HepG2 (cell line): ENCODE results near the gene TBC1D22A. TPM values are rescaled to one million over a fixed set of nuclear protein-coding genes. Genes with fewer than 3 reads are reported as not detected.

Source experiments
- ATAC-seq: fragments of 200-7000 bp; cut with Tn5 transposase; 3 replicates; pipeline ENCODE4 v1.9.1; 2020; ENCODE audit warnings: mild to moderate bottlenecking, moderate library complexity
- BruUV-seq: library from RNA; stranded (reverse); fragments of 400-500 nt; replicated peaks from 2 replicates; lab custom pipeline; 2021; lab: Mats Ljungman, UMichigan
- CTCF ChIA-PET: fragments of 300-600 bp; formaldehyde crosslinking; extraction: SDS; loops from one replicate; lab custom pipeline; 2021; ENCODE audit warnings: low total read pairs, inconsistent platforms, low intra/inter-chr PET ratio; lab: Yijun Ruan, JAX
- POLR2A ChIA-PET: fragments of 350-600 bp; sonication (Branson Sonifier 250); formaldehyde crosslinking; loops from one replicate; lab custom pipeline; 2020; ENCODE audit warnings: antibody characterized with exemption, inconsistent platforms; lab: Yijun Ruan, JAX
- DNase-seq: peaks from one replicate; pipeline ENCODE4 v3.0.0-alpha.2; 2015; ENCODE audit warnings: low spot score
- FAIRE-seq: peaks from 3 replicates; lab custom pipeline; 2011; peaks lifted over from hg19 to GRCh38; lab: Jason Lieb, UNC
- H2AFZ ChIP-seq: one replicate; pipeline ENCODE4 v1.6.1; 2011; ENCODE audit warnings: low read length, inconsistent platforms
- H3K27ac ChIP-seq: fragments of 300-600 bp; 3 replicates; pipeline ENCODE4 v1.8.0; 2011; ENCODE audit warnings: mixed run types, mild to moderate bottlenecking, mixed read lengths, low read length, inconsistent platforms; ENCODE audit not compliant: insufficient read depth; ENCODE audit errors: extremely low read length
- H3K27me3 ChIP-seq, 2 experiments: fragments of 200-600 bp in 1 of 2; 2 replicates in 1 of 2; 3 replicates in 1 of 2; pipeline versions ENCODE4 v1.6.0 to v1.8.0; 2011; ENCODE audit warnings: low read length in 2 of 2, mild to moderate bottlenecking in 2 of 2, moderate library complexity in 2 of 2, inconsistent platforms in 1 of 2; ENCODE audit not compliant: insufficient read depth in 2 of 2, control insufficient read depth in 1 of 2
- H3K36me3 ChIP-seq, 2 experiments: fragments of 200-600 bp in 1 of 2; replicated peaks in 1 of 2; 2 replicates in 1 of 2; 3 replicates in 1 of 2; pipeline versions ENCODE4 v1.5.1 to v1.8.0; 2011; ENCODE audit warnings: low read length in 2 of 2, inconsistent platforms in 1 of 2; ENCODE audit not compliant: insufficient read depth in 2 of 2, control insufficient read depth in 1 of 2
- H3K4me1 ChIP-seq: 2 replicates; pipeline ENCODE4 v1.5.1; 2012; ENCODE audit warnings: low read length, inconsistent platforms; ENCODE audit not compliant: insufficient read depth
- H3K4me2 ChIP-seq: 2 replicates; pipeline ENCODE4 v1.6.0; 2011; ENCODE audit warnings: low read depth, low read length, inconsistent platforms
- H3K4me3 ChIP-seq, 3 experiments: fragments of 200-600 bp in 1 of 3; sonication (generic), shearing (Covaris generic) in 1 of 3; replicated peaks in 1 of 3; 2 replicates each; pipeline ENCODE4 v1.5.1; 2011 to 2016; ENCODE audit warnings: low read length in 3 of 3, inconsistent platforms in 2 of 3, low read depth in 2 of 3, mild to moderate bottlenecking in 2 of 3, control low read depth in 1 of 3, mixed read lengths in 1 of 3; ENCODE audit not compliant: insufficient read depth in 1 of 3
- H3K79me2 ChIP-seq: one replicate; pipeline ENCODE4 v1.6.1; 2011; ENCODE audit warnings: low read length, inconsistent platforms; ENCODE audit not compliant: insufficient read depth
- H3K9ac ChIP-seq: 2 replicates; pipeline ENCODE4 v1.6.0; 2011; ENCODE audit warnings: mild to moderate bottlenecking, low read depth, low read length, inconsistent platforms; ENCODE audit not compliant: insufficient read depth
- H3K9me3 ChIP-seq: 2 replicates; pipeline ENCODE4 v1.5.1; 2012; ENCODE audit warnings: mild to moderate bottlenecking, low read length
- H4K20me1 ChIP-seq: 2 replicates; pipeline ENCODE4 v1.6.0; 2011; ENCODE audit warnings: inconsistent platforms, mild to moderate bottlenecking, low read length, moderate library complexity; ENCODE audit not compliant: insufficient read depth
- RARG ChIP-seq: sonication (generic); formaldehyde crosslinking; IDR thresholded peaks from 2 replicates; pipeline ENCODE4 v1.4.0; 2020; ENCODE audit warnings: low read depth, mild to moderate bottlenecking, missing genetic modification reagents
- ZNF230 ChIP-seq: sonication (generic); formaldehyde crosslinking; IDR thresholded peaks from 2 replicates; pipeline ENCODE4 v1.4.0; 2020; ENCODE audit warnings: mild to moderate bottlenecking, missing genetic modification reagents
- WGBS: methylation state at CpG from one replicate; pipeline ENCODE4 v1.1.6; 2017; ENCODE audit warnings: low lambda C conversion rate; 5-methylcytosine and 5-hydroxymethylcytosine counted together
- in situ Hi-C: cut with HindIII; loops from 2 replicates; pipeline ENCODE4 v1.10.0; 2017; ENCODE audit warnings: low pct_unique_long_range_greater_than_20kb; ENCODE audit not compliant: extremely low pct_ligation_motif_present
- intact Hi-C: fragments of 100-400 bp; cut with micrococcal nuclease; formaldehyde crosslinking; loops from one replicate; pipeline ENCODE4 v1.10.0; 2022; ENCODE audit not compliant: unreplicated experiment
- polyA plus RNA-seq, 8 experiments: library from polyadenylated mRNA; depleted of rRNA in 3 of 8; stranded (reverse) in 7 of 8; unstranded in 1 of 8; fragments of >200 nt; fragmentation: Illumina TruSeq in 4 of 8; extraction: Trizol in 4 of 8; gene quantifications; 2 replicates each; pipeline versions ENCODE4 v1.2.1 to v1.2.3, GENCODE V29; 2011 to 2016; ENCODE audit warnings: low read depth in 4 of 8, missing spikeins in 1 of 8, mixed read lengths in 1 of 8; ENCODE audit not compliant: insufficient read depth in 1 of 8
- total RNA-seq, 5 experiments: library from RNA; depleted of rRNA; stranded (reverse); fragments of >200 nt; fragmentation: Illumina TruSeq; extraction: Trizol; gene quantifications; 2 replicates each; pipeline ENCODE4 v1.2.3, GENCODE V29; 2016; ENCODE audit warnings: low read depth in 1 of 5
- TF ChIP-seq, protein P1 (sequence below): IDR thresholded peaks from 2 replicates; pipeline ENCODE4 v1.6.1; 2016; ENCODE audit warnings: low read depth, control low read depth
- TF ChIP-seq, protein P2 (sequence below), 2 experiments: IDR thresholded peaks; 2 replicates each; pipeline ENCODE4 v1.6.1; 2011 to 2012; ENCODE audit warnings: low read length in 2 of 2, borderline replicate concordance in 1 of 2, low read depth in 1 of 2, mild to moderate bottlenecking in 1 of 2, moderate library complexity in 1 of 2

The TBC1D22A gene
- total and polyA plus RNA-seq, 2 of the 13 experiments (the other 11 are each of a cell fraction or from before 2014, with no cell fraction given), result 17.3 to 18.0 TPM

DNA sequence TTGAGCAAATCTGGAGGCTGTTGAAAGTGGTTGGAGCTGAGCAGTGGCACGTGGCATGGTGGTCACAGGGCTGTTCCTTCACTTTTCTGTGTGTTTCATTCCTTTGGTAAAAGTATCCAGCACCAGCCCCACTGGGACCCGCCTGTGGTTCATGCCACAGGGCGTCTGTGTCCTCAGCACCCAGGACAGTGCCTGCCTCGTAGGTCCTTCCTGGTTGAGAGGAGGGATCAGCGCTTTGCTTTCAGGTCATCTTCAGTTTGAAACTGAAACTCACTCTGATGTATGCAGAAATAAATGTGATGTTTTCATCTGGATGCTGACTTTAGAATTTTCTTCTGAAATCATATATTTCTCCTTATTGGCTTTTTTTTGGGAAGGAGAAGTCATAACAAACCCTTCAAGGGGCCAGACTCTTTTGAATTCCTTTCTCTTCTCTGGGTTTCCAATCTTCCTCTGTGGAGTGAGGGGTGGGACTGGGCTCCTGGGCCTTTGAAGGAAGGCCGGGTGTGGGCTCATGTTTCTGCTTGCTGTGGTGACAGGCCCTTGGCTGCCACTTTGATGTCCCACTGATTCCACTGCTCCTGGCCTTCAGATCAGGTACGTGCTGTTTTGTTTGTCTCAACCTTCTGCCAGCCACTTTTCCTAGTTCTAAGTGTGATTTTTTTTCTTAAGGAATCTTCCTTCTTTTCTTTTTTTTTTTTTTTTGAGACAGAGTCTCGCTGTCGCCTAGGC lies 26.2 kb downstream of the TBC1D22A start:
- Histone ChIP-seq H3K9ac (no peak overlapping the region), H3K9me3 (no peaks in the 10 kb centered on the region), H3K79me2 (peaks cover 58% of the 10 kb centered on the region), H2AFZ (no peak overlapping the region), H3K27me3 (no peaks in the 10 kb centered on the region), H3K4me1 (no peaks in the 10 kb centered on the region), H4K20me1 (no peaks in the 10 kb centered on the region), H3K4me3 (no peak overlapping the region), H3K4me2 (no peak overlapping the region), H3K27ac (no peak overlapping the region), H3K36me3 (peaks cover 13 to 21% of the 10 kb centered on the region in 2 experiments; a peak in 4 of 5 replicates)
- DNase-seq, result no peak
- intact Hi-C loops (no loop called here), in situ Hi-C loops (no loop called here)
- TF ChIP-seq RARG (CRISPR knock-in tag) (no peak), ZNF230 (no peak)
- TF ChIP-seq, protein P1, sequence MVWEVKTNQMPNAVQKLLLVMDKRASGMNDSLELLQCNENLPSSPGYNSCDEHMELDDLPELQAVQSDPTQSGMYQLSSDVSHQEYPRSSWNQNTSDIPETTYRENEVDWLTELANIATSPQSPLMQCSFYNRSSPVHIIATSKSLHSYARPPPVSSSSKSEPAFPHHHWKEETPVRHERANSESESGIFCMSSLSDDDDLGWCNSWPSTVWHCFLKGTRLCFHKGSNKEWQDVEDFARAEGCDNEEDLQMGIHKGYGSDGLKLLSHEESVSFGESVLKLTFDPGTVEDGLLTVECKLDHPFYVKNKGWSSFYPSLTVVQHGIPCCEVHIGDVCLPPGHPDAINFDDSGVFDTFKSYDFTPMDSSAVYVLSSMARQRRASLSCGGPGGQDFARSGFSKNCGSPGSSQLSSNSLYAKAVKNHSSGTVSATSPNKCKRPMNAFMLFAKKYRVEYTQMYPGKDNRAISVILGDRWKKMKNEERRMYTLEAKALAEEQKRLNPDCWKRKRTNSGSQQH (CRISPR knock-in tag), result no peak
- TF ChIP-seq, protein P2, sequence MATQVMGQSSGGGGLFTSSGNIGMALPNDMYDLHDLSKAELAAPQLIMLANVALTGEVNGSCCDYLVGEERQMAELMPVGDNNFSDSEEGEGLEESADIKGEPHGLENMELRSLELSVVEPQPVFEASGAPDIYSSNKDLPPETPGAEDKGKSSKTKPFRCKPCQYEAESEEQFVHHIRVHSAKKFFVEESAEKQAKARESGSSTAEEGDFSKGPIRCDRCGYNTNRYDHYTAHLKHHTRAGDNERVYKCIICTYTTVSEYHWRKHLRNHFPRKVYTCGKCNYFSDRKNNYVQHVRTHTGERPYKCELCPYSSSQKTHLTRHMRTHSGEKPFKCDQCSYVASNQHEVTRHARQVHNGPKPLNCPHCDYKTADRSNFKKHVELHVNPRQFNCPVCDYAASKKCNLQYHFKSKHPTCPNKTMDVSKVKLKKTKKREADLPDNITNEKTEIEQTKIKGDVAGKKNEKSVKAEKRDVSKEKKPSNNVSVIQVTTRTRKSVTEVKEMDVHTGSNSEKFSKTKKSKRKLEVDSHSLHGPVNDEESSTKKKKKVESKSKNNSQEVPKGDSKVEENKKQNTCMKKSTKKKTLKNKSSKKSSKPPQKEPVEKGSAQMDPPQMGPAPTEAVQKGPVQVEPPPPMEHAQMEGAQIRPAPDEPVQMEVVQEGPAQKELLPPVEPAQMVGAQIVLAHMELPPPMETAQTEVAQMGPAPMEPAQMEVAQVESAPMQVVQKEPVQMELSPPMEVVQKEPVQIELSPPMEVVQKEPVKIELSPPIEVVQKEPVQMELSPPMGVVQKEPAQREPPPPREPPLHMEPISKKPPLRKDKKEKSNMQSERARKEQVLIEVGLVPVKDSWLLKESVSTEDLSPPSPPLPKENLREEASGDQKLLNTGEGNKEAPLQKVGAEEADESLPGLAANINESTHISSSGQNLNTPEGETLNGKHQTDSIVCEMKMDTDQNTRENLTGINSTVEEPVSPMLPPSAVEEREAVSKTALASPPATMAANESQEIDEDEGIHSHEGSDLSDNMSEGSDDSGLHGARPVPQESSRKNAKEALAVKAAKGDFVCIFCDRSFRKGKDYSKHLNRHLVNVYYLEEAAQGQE (IDR thresholded peaks at IDR 0.05; ENCODE audit: borderline replicate concordance in 1 of 2, low read depth in 1 of 2, low read length in 2 of 2), result peak in 1 of 2 experiments; percentile 40; a peak in 1 of 4 replicates
- FAIRE-seq, result no peak
- ATAC-seq, result no peak
- BruUV-seq, result no TSS peak
- WGBS, result 98% methylated on average over 9 of the region's 9 CpGs
- CTCF ChIA-PET, result no interaction called here
- POLR2A ChIA-PET, result no interaction called here
